ENCODE measurements around the gene RSPO3. TPM values are rescaled to one million over a fixed set of nuclear protein-coding genes. Genes with fewer than 3 reads are reported as not detected.

The RSPO3 gene
- total RNA-seq, 1 donor from 2014 or later: 32.3 TPM

DNA sequence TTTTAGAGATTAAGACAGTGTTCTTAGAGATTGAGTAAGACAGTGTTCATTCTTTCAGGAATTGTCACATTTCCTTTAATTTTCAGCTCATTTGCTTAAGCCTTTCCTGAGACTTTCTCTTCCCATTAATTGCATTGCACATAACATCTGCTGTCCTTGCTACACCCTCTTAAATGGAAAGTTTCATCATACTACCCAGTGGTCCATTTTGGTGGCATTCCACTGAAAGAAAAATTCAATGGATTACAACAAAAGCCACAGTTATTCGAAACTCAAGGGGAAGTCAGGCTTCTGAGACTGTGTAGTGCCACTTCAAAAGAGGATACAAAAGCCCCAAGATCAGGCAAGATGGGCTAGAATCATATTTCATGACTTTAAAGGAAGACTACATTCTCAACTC, 64.0 kb downstream of the RSPO3 start:
- DNase-seq (ENCODE audit: extremely low spot score, unreplicated experiment): no peak
- peaks cover 1% of the 10 kb centered on the region for H3K4me1 Mint-ChIP-seq (ENCODE audit: unreplicated experiment)
- H3K36me3 Mint-ChIP-seq: peaks cover 6% of the 10 kb centered on the region
- no peaks in the 10 kb centered on the region for H3K27me3 Mint-ChIP-seq
- no peak overlapping the region for H3K4me3 Mint-ChIP-seq
- H3K27ac Mint-ChIP-seq: no peak overlapping the region
- H3K9me3 Mint-ChIP-seq: peaks cover 5% of the 10 kb centered on the region
- TF ChIP-seq, protein P1, sequence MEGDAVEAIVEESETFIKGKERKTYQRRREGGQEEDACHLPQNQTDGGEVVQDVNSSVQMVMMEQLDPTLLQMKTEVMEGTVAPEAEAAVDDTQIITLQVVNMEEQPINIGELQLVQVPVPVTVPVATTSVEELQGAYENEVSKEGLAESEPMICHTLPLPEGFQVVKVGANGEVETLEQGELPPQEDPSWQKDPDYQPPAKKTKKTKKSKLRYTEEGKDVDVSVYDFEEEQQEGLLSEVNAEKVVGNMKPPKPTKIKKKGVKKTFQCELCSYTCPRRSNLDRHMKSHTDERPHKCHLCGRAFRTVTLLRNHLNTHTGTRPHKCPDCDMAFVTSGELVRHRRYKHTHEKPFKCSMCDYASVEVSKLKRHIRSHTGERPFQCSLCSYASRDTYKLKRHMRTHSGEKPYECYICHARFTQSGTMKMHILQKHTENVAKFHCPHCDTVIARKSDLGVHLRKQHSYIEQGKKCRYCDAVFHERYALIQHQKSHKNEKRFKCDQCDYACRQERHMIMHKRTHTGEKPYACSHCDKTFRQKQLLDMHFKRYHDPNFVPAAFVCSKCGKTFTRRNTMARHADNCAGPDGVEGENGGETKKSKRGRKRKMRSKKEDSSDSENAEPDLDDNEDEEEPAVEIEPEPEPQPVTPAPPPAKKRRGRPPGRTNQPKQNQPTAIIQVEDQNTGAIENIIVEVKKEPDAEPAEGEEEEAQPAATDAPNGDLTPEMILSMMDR (conservative IDR thresholded peaks at IDR 0.05): no peak

DNA sequence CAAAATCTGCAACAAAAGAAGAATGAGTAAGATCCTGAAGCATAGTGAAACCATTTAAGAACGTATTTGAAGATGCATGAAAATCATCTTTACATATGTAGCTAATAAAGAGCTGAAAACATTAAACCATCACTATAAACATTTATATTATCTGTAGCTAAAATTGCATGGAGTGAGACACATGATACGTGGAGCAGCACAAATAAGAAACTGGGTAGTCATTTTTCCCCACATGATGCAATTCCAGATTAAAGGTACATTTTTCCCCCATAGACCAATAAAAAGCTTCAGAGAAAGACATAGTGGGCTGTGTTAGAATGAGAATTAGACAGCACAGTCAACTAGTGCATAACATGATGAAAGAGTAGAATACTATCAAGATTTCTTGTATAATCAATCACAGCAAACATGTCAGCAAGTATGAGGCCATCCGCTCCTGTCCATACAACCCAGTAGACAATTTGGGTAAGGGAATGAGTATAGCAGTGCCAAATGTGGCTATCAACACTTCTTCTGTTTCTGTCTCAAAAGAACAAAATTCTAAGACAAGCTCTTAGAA, 67.0 kb downstream of the RSPO3 start:
- no peaks in the 10 kb centered on the region for H3K36me3 Mint-ChIP-seq
- no peaks in the 10 kb centered on the region for H3K27me3 Mint-ChIP-seq
- H3K4me3 Mint-ChIP-seq: no peak overlapping the region
- DNase-seq (ENCODE audit: extremely low spot score, unreplicated experiment): no peak
- TF ChIP-seq, protein P1 (conservative IDR thresholded peaks at IDR 0.05): no peak
- peaks cover 5% of the 10 kb centered on the region for H3K9me3 Mint-ChIP-seq
- H3K4me1 Mint-ChIP-seq (ENCODE audit: unreplicated experiment): no peaks in the 10 kb centered on the region
- H3K27ac Mint-ChIP-seq: no peak overlapping the region

DNA sequence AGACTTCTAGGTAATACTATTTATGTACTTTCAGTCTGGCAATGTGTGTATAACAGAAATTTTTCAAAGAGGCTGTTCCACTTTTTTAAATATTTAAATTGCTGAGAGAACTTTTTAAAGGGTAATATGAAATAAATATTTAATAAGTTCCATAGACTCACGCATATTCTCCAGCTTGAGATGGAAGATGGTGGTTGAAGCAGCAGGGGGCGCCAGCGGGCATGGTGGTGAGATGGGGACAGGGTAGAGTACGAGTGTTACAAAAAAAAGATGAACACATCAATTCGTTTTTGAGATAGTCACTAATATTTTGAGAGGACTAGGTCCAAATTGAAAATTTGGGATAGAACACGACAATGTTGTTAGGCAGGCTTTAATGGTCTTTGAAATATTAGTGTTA, 68.4 kb downstream of the RSPO3 start:
- Mint-ChIP-seq H3K27ac (no peak overlapping the region), H3K4me1 (ENCODE audit: unreplicated experiment) (no peaks in the 10 kb centered on the region), H3K9me3 (peaks cover 5% of the 10 kb centered on the region), H3K27me3 (no peaks in the 10 kb centered on the region), H3K4me3 (no peak overlapping the region), H3K36me3 (no peaks in the 10 kb centered on the region)
- DNase-seq (ENCODE audit: extremely low spot score, unreplicated experiment): no peak
- TF ChIP-seq, protein P1 (conservative IDR thresholded peaks at IDR 0.05): peak; percentile 68

DNA sequence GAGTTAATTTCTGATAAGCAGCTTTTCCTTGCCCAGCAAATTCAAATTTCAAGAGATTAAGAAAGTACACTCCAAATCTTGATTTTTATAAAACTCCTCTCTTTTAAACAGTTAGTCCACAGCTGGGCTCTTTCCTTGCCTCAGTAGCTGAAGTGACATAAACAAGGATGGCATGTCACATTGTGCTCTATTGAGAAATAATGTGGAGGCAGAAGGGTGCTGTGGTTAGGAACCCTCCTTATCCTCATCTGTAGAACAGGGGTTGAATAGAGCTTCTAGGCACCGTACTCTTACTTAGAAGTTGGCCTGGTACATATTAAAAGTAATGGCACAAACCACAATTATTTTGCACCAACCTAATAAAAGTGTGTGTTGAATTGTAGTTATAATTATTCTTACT, 70.3 kb downstream of the RSPO3 start:
- no peaks in the 10 kb centered on the region for H3K9me3 Mint-ChIP-seq
- H3K4me1 Mint-ChIP-seq (ENCODE audit: unreplicated experiment): no peaks in the 10 kb centered on the region
- no peaks in the 10 kb centered on the region for H3K36me3 Mint-ChIP-seq
- DNase-seq (ENCODE audit: extremely low spot score, unreplicated experiment): no peak
- no peak overlapping the region for H3K27ac Mint-ChIP-seq
- no peaks in the 10 kb centered on the region for H3K27me3 Mint-ChIP-seq
- TF ChIP-seq, protein P1 (conservative IDR thresholded peaks at IDR 0.05): no peak
- H3K4me3 Mint-ChIP-seq: no peak overlapping the region

DNA sequence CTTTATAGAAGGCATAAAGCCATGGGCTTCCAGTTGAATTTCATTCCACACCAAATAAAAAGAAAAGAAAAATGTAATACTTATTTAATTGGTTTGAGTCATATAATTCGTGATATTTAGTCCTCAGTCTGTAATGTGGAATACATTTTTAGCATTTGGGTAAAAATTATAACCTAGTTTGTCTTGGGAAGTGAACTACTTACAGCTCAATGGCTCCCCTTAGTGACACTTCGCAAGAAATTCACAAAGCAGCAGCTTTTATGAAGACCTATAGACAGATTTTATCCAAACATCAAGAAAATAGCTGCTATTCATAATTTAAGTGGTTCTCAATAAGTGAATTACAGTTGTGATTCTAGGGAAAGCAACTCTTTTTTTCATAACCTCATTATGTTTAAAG, 72.1 kb downstream of the RSPO3 start:
- Mint-ChIP-seq H3K36me3 (no peaks in the 10 kb centered on the region), H3K9me3 (no peaks in the 10 kb centered on the region), H3K27ac (no peak overlapping the region), H3K27me3 (no peaks in the 10 kb centered on the region), H3K4me1 (ENCODE audit: unreplicated experiment) (no peaks in the 10 kb centered on the region), H3K4me3 (no peak overlapping the region)
- DNase-seq (ENCODE audit: extremely low spot score, unreplicated experiment): no peak
- TF ChIP-seq, protein P1 (conservative IDR thresholded peaks at IDR 0.05): peak; percentile 70

DNA sequence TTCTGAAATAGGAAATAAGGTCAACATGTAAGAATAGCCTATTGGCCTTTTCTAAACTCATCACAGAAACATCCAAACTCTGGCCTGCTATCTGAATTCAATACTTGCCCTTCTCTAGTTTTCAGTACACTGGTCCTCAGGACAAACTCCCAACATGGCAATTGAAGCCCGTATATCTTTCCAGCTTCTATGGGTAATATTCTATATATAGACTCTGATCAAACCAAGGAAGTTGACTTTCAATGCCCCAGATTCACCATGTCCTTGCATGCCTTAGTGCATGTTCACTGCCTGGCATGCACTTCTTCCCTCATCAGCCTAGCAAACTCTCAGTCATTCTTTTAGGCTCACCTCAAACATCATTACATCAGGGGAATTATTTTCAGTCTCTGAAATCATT, 73.2 kb downstream of the RSPO3 start:
- no peaks in the 10 kb centered on the region for H3K27me3 Mint-ChIP-seq
- DNase-seq (ENCODE audit: extremely low spot score, unreplicated experiment): no peak
- H3K4me1 Mint-ChIP-seq (ENCODE audit: unreplicated experiment): no peaks in the 10 kb centered on the region
- TF ChIP-seq, protein P1 (conservative IDR thresholded peaks at IDR 0.05): no peak
- no peak overlapping the region for H3K27ac Mint-ChIP-seq
- H3K36me3 Mint-ChIP-seq: no peaks in the 10 kb centered on the region
- H3K9me3 Mint-ChIP-seq: no peaks in the 10 kb centered on the region
- H3K4me3 Mint-ChIP-seq: no peak overlapping the region

All from type B pancreatic cell (in vitro differentiated cells).